GM06990 (cell line): ENCODE data around the gene PARG.

Experiments
- DNase-seq: peaks from one replicate; pipeline ENCODE4 v3.0.0-alpha.2; 2011; ENCODE audit not compliant: insufficient read length; ENCODE audit errors: extremely low read depth
- H3K27me3 ChIP-seq: replicated peaks from 2 replicates; pipeline ENCODE4 v1.6.0; 2011; ENCODE audit warnings: low read length; ENCODE audit not compliant: control insufficient read depth, insufficient read depth
- H3K36me3 ChIP-seq: 2 replicates; pipeline ENCODE4 v1.5.1; 2011; ENCODE audit warnings: low read length; ENCODE audit not compliant: control insufficient read depth, insufficient read depth
- H3K4me3 ChIP-seq: replicated peaks from 2 replicates; pipeline ENCODE4 v1.5.1; 2011; ENCODE audit warnings: low read depth, mild to moderate bottlenecking, control low read depth, low read length
- CTCF ChIP-seq: IDR thresholded peaks from 2 replicates; pipeline ENCODE4 v1.5.1; 2011; ENCODE audit warnings: low read length, control low read depth, mild to moderate bottlenecking, inconsistent platforms; ENCODE audit not compliant: insufficient read depth, poor library complexity, severe bottlenecking

Gene PARG

GRCh38 chr10:49831352-49832035, 110.3 kb downstream of the PARG start:
- no peak for DNase-seq
- no peak for TF ChIP-seq CTCF
- H3K36me3 ChIP-seq, result no peaks in the 10 kb centered on the region
- no peak overlapping the region for H3K4me3 ChIP-seq
- H3K27me3 ChIP-seq, result no peaks in the 10 kb centered on the region

- no peak overlapping the region for H3K4me3 ChIP-seq
- DNase-seq, result no peak
- no peak for TF ChIP-seq CTCF
- H3K36me3 ChIP-seq, result no peaks in the 10 kb centered on the region
- H3K27me3 ChIP-seq, result no peaks in the 10 kb centered on the region
Observed at GRCh38 chr10:49830846-49831245, 111.0 kb downstream of the PARG start.

GRCh38 chr10:49830016-49830415, 111.8 kb downstream of the PARG start:
- DNase-seq, result no peak
- TF ChIP-seq CTCF, result no peak
- Histone ChIP-seq H3K27me3 (no peaks in the 10 kb centered on the region), H3K4me3 (no peak overlapping the region), H3K36me3 (no peaks in the 10 kb centered on the region)

- no peaks in the 10 kb centered on the region for H3K27me3 ChIP-seq
- no peak overlapping the region for H3K4me3 ChIP-seq
- no peak for TF ChIP-seq CTCF
- DNase-seq, result no peak
- no peaks in the 10 kb centered on the region; the same call in 1 of the 2 replicates for H3K36me3 ChIP-seq
Observed at GRCh38 chr10:49827297-49827696, 114.5 kb downstream of the PARG start.

- H3K4me3 ChIP-seq, result no peak overlapping the region
- TF ChIP-seq CTCF, result no peak
- no peak for DNase-seq
- no peaks in the 10 kb centered on the region for H3K27me3 ChIP-seq
- H3K36me3 ChIP-seq, result peaks cover 9% of the 10 kb centered on the region
Observed at GRCh38 chr10:49819234-49819958, 122.4 kb downstream of the PARG start.
